ENCODE measurements around the gene NMUR1. TPM values are rescaled to one million over a fixed set of nuclear protein-coding genes. Genes with fewer than 3 reads are reported as not detected.

The NMUR1 gene
- total RNA-seq, 1 donor from 2014 or later, result 0.10 TPM

DNA sequence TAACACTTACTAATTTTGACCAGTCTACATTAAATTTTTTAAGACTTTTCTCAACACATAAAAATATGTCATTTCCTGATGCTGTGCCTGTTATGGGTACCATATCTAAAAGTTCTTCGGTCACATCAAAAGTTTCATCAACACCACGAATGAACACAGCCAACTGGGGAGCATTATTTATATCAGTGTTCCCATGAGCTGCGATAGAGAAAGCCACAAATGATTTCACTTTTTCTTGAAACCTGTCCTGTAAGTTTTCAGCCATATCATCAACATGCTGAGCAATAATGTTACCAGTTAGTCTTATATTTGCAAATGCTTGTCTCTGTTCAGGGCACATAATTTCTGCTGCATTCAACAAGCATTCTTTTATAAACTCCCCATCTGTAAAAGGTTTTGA is 35.6 kb downstream of the NMUR1 start:
- DNase-seq (ENCODE audit: low spot score), result no peak
- no peaks in the 10 kb centered on the region for H3K9me3 Mint-ChIP-seq (ENCODE audit: low read depth)
- no peaks in the 10 kb centered on the region for H3K4me1 Mint-ChIP-seq (ENCODE audit: low read depth)
- H3K27me3 Mint-ChIP-seq (ENCODE audit: low read depth), result no peaks in the 10 kb centered on the region
- TF ChIP-seq, protein P1, sequence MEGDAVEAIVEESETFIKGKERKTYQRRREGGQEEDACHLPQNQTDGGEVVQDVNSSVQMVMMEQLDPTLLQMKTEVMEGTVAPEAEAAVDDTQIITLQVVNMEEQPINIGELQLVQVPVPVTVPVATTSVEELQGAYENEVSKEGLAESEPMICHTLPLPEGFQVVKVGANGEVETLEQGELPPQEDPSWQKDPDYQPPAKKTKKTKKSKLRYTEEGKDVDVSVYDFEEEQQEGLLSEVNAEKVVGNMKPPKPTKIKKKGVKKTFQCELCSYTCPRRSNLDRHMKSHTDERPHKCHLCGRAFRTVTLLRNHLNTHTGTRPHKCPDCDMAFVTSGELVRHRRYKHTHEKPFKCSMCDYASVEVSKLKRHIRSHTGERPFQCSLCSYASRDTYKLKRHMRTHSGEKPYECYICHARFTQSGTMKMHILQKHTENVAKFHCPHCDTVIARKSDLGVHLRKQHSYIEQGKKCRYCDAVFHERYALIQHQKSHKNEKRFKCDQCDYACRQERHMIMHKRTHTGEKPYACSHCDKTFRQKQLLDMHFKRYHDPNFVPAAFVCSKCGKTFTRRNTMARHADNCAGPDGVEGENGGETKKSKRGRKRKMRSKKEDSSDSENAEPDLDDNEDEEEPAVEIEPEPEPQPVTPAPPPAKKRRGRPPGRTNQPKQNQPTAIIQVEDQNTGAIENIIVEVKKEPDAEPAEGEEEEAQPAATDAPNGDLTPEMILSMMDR (IDR thresholded peaks at IDR 0.05), result no peak
- H3K4me3 Mint-ChIP-seq (ENCODE audit: unreplicated experiment), result no peak overlapping the region
- no peak overlapping the region for H3K27ac Mint-ChIP-seq (ENCODE audit: unreplicated experiment)
- H3K36me3 Mint-ChIP-seq (ENCODE audit: low read depth), result no peaks in the 10 kb centered on the region

DNA sequence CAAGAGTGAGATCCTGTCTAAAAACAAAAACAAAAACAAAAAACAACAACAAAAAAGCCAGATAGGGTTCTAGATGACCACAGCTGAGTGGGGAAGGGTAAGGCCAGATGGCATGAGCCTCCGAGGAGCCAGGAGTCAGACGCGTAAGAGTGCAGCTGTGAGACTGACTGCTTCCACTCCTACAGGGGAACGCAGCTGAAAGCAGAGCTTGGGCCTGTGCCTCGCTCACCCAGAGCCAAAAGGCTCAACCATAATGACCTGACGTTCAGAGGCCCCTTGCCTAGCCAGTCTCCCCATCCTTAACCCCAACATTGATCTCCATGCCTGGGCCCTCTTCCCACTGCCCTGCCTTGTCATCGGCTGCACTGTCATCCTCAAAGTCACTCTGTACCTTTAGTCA is 39.4 kb downstream of the NMUR1 start:
- Mint-ChIP-seq H3K36me3 (ENCODE audit: low read depth) (no peaks in the 10 kb centered on the region), H3K27ac (ENCODE audit: unreplicated experiment) (no peak overlapping the region), H3K4me3 (ENCODE audit: unreplicated experiment) (no peak overlapping the region), H3K4me1 (ENCODE audit: low read depth) (no peaks in the 10 kb centered on the region), H3K27me3 (ENCODE audit: low read depth) (no peaks in the 10 kb centered on the region), H3K9me3 (ENCODE audit: low read depth) (no peaks in the 10 kb centered on the region)
- no peak for DNase-seq (ENCODE audit: low spot score)
- TF ChIP-seq, protein P1 (IDR thresholded peaks at IDR 0.05), result no peak

DNA sequence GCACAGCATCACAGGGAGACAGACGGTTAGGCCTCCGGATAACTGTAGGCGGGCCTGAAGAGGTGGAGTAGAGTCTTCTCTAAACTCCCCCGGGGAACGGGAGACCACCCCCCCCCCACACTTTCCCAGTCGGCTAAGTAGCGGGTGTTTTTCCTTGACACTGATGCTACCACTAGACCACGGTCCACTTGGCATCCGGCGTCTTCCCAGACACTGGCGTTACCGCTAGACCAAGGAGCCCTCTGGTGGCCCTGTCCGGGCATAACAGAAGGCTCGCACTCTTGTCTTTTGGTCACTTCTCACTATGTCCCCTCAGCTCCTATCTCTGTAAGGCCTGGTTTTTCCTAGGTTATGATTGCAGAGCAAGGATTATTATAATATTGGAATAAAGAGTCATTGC is 40.3 kb downstream of the NMUR1 start:
- Mint-ChIP-seq H3K9me3 (ENCODE audit: low read depth) (no peaks in the 10 kb centered on the region), H3K4me3 (ENCODE audit: unreplicated experiment) (no peak overlapping the region), H3K36me3 (ENCODE audit: low read depth) (no peaks in the 10 kb centered on the region)

DNA sequence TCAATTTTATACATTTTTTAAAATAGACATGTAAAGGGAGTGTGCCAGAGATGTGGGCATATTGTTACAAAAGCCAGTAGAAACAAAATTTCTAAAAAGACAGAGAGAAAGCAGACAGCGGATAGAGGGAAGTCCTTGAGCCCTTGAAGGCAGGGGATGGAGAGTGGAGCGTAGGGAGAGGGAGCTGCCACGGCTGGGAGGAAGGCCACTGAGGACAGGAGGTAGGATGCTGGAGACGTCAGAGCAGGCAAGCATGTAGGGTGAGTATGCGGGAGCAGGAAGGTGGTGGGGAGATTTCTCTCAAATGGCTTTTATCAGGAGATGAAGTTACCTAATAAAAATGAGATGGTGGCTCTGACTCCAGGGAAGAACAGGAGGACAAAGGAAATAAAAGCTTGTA is 41.9 kb downstream of the NMUR1 start:
- no peaks in the 10 kb centered on the region for H3K9me3 Mint-ChIP-seq (ENCODE audit: low read depth)
- no peaks in the 10 kb centered on the region for H3K36me3 Mint-ChIP-seq (ENCODE audit: low read depth)
- H3K27me3 Mint-ChIP-seq (ENCODE audit: low read depth), result no peaks in the 10 kb centered on the region
- H3K4me1 Mint-ChIP-seq (ENCODE audit: low read depth), result no peaks in the 10 kb centered on the region
- DNase-seq (ENCODE audit: low spot score), result no peak
- no peak overlapping the region for H3K4me3 Mint-ChIP-seq (ENCODE audit: unreplicated experiment)
- H3K27ac Mint-ChIP-seq (ENCODE audit: unreplicated experiment), result no peak overlapping the region
- TF ChIP-seq, protein P1 (IDR thresholded peaks at IDR 0.05), result no peak

More for the DNA sequence above, 40.3 kb downstream of the NMUR1 start:
- no peaks in the 10 kb centered on the region for H3K27me3 Mint-ChIP-seq (ENCODE audit: low read depth)
- no peak for DNase-seq (ENCODE audit: low spot score)
- no peak overlapping the region for H3K27ac Mint-ChIP-seq (ENCODE audit: unreplicated experiment)
- TF ChIP-seq, protein P1 (IDR thresholded peaks at IDR 0.05), result peak; percentile 54
- no peaks in the 10 kb centered on the region for H3K4me1 Mint-ChIP-seq (ENCODE audit: low read depth)

DNA sequence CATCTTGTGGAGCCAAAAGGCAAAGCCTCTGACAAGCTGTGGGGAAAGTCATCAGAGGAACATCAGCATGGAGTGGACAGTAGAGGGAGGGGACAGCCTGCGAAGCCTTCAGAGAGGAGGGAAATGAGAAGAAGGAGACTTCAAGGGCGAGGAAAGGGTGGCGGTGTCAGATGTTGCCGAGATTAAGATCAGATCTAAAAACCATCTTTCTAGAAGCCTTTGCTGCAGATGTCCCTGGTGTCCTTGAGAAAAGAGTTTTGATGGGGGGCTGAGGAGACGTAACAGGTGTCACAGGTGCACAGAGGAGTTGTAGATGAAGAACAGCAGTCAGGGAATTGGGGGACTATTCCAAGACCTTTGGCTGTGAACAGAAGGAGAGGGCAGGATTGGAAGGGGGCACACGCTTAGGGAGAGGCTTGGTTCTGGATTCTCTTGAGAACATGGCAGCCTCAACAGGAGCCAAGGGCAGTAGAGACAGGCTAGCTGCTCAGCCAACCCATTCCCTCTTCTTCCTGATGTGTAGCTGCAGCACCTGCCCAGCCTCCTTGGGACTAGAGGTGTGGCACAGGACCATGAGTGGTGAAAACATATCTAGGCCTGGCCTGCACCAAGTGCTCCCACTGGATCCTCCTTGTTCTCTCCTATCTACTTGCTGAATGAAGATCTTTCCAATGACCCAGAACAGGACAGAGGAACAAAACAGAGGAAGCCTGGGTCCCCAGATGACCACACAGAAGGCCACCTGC is 43.2 kb downstream of the NMUR1 start:
- no peak for DNase-seq (ENCODE audit: low spot score)
- H3K27ac Mint-ChIP-seq (ENCODE audit: unreplicated experiment), result no peak overlapping the region
- no peaks in the 10 kb centered on the region for H3K27me3 Mint-ChIP-seq (ENCODE audit: low read depth)
- H3K4me3 Mint-ChIP-seq (ENCODE audit: unreplicated experiment), result no peak overlapping the region
- H3K36me3 Mint-ChIP-seq (ENCODE audit: low read depth), result no peaks in the 10 kb centered on the region
- TF ChIP-seq, protein P1 (IDR thresholded peaks at IDR 0.05), result no peak
- no peaks in the 10 kb centered on the region for H3K9me3 Mint-ChIP-seq (ENCODE audit: low read depth)
- H3K4me1 Mint-ChIP-seq (ENCODE audit: low read depth), result no peaks in the 10 kb centered on the region

All from chondrocyte (in vitro differentiated cells).